Mesenchymal stem cell (in vitro differentiated cells and primary cell): ENCODE results near the gene FKBP11.

Experiments used
- DNase-seq: peaks from one replicate; pipeline ENCODE4 v3.0.0-alpha.2; 2013
- H2AFZ ChIP-seq: one replicate; pipeline ENCODE4 v1.6.1; 2013; ENCODE audit warnings: low read depth, mild to moderate bottlenecking, control low read depth, inconsistent platforms, low read length, moderate library complexity
- H2AK5ac ChIP-seq: 2 replicates; pipeline ENCODE4 v1.6.1; 2013; ENCODE audit warnings: low read length, moderate library complexity, mild to moderate bottlenecking, inconsistent platforms; ENCODE audit not compliant: severe bottlenecking
- H2BK120ac ChIP-seq: one replicate; pipeline ENCODE4 v1.6.1; 2013; ENCODE audit warnings: low read depth, mild to moderate bottlenecking, inconsistent platforms, low read length, moderate library complexity
- H2BK12ac ChIP-seq, 2 experiments: one replicate each; pipeline ENCODE4 v1.6.1; 2013; ENCODE audit warnings: inconsistent platforms in 2 of 2, low read length in 2 of 2, mild to moderate bottlenecking in 2 of 2, moderate library complexity in 2 of 2, control low read depth in 1 of 2
- H2BK15ac ChIP-seq: one replicate; pipeline ENCODE4 v1.6.1; 2013; ENCODE audit warnings: mild to moderate bottlenecking, low read depth, inconsistent platforms; ENCODE audit not compliant: poor library complexity, severe bottlenecking
- H2BK5ac ChIP-seq: 2 replicates; pipeline ENCODE4 v1.6.1; 2013; ENCODE audit warnings: low read depth, mild to moderate bottlenecking, low read length, control low read depth, inconsistent platforms; ENCODE audit not compliant: poor library complexity, severe bottlenecking
- H3K14ac ChIP-seq, 2 experiments: one replicate each; pipeline ENCODE4 v1.6.1; 2013; ENCODE audit warnings: inconsistent platforms in 2 of 2, low read length in 2 of 2, control low read depth in 1 of 2, mild to moderate bottlenecking in 1 of 2, moderate library complexity in 1 of 2
- H3K18ac ChIP-seq, 2 experiments: one replicate each; pipeline ENCODE4 v1.6.1; 2013; ENCODE audit warnings: inconsistent platforms in 2 of 2, low read length in 2 of 2, control low read depth in 1 of 2, low read depth in 1 of 2, mild to moderate bottlenecking in 1 of 2
- H3K23ac ChIP-seq, 2 experiments: one replicate each; pipeline ENCODE4 v1.6.1; 2013; ENCODE audit warnings: inconsistent platforms in 2 of 2, low read length in 2 of 2, mild to moderate bottlenecking in 2 of 2, moderate library complexity in 2 of 2, control low read depth in 1 of 2
- H3K27ac ChIP-seq: 2 replicates; pipeline ENCODE4 v1.5.1; 2013; ENCODE audit warnings: mild to moderate bottlenecking, moderate library complexity, low read length, control low read depth, inconsistent platforms; ENCODE audit not compliant: poor library complexity, severe bottlenecking
- H3K27me3 ChIP-seq, 2 experiments: 2 replicates each; pipeline versions ENCODE4 v1.6.1 to v1.7.0; 2013; ENCODE audit warnings: low read length in 2 of 2, mild to moderate bottlenecking in 2 of 2, moderate library complexity in 2 of 2, control low read depth in 1 of 2, inconsistent platforms in 1 of 2; ENCODE audit not compliant: control insufficient read depth in 1 of 2, insufficient read depth in 1 of 2
- H3K36me3 ChIP-seq, 2 experiments: 2 replicates each; pipeline versions ENCODE4 v1.6.1 to v1.7.0; 2013; ENCODE audit warnings: low read length in 2 of 2, control low read depth in 1 of 2, inconsistent platforms in 1 of 2, low read depth in 1 of 2, mild to moderate bottlenecking in 1 of 2; ENCODE audit not compliant: insufficient read depth in 2 of 2, control insufficient read depth in 1 of 2
- H3K4ac ChIP-seq, 2 experiments: one replicate each; pipeline ENCODE4 v1.6.1; 2013; ENCODE audit warnings: inconsistent platforms in 2 of 2, low read length in 2 of 2, mild to moderate bottlenecking in 2 of 2, moderate library complexity in 2 of 2, control low read depth in 1 of 2, low read depth in 1 of 2
- H3K4me1 ChIP-seq: 2 replicates; pipeline ENCODE4 v1.6.1; 2013; ENCODE audit warnings: low read depth, low read length, control low read depth; ENCODE audit not compliant: control insufficient read depth, insufficient read depth
- H3K4me2 ChIP-seq: 2 replicates; pipeline ENCODE4 v1.6.1; 2013; ENCODE audit warnings: low read length, mild to moderate bottlenecking, inconsistent platforms; ENCODE audit not compliant: poor library complexity, severe bottlenecking
- H3K4me3 ChIP-seq, 2 experiments: 2 replicates each; pipeline versions ENCODE4 v1.5.1 to v1.7.0; 2013; ENCODE audit warnings: low read length in 2 of 2, mild to moderate bottlenecking in 2 of 2, control low read depth in 1 of 2, low read depth in 1 of 2; ENCODE audit not compliant: insufficient read depth in 1 of 2
- H3K79me1 ChIP-seq: replicated peaks from 2 replicates; pipeline ENCODE4 v1.6.1; 2013; ENCODE audit warnings: mild to moderate bottlenecking, control low read depth, low read length, inconsistent platforms; ENCODE audit not compliant: poor library complexity, severe bottlenecking
- H3K9ac ChIP-seq: 2 replicates; pipeline ENCODE4 v1.7.0; 2013; ENCODE audit warnings: mild to moderate bottlenecking, low read length, moderate library complexity
- H3K9me3 ChIP-seq: 2 replicates; pipeline ENCODE4 v1.7.0; 2013; ENCODE audit warnings: mild to moderate bottlenecking, low read length; ENCODE audit not compliant: control insufficient read depth
- H4K8ac ChIP-seq: one replicate; pipeline ENCODE4 v1.6.1; 2013; ENCODE audit warnings: inconsistent platforms, mild to moderate bottlenecking, low read length, moderate library complexity
- H4K91ac ChIP-seq: one replicate; pipeline ENCODE4 v1.6.1; 2013; ENCODE audit warnings: mild to moderate bottlenecking, low read length, inconsistent platforms
- WGBS: methylation state at CpG from one replicate; pipeline ENCODE4 v1.1.7; 2013; ENCODE audit warnings: mixed read lengths; 5-methylcytosine and 5-hydroxymethylcytosine counted together

FKBP11 gene

DNA sequence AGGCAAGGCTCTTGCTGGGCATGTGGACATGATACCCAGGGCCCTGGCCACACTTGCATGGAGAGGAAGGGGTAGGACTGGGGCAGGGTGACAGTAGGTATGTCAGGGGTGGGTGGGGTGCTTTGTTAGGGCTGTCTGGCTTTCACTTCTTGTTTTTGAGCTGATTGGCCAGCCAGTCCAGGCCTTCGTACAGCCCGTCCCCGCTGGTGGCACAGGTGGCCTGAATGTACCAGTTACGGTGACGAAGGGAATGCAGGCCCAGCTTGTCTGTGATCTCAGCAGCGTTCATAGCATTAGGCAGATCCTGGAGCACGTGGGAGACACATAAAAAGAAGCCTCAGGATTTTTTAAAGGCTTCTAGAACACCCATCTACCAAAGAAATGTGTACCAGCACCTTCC lies 13.5 kb upstream of the FKBP11 start:
- DNase-seq: no peak
- WGBS: 95% methylated on average over 7 of the region's 7 CpGs

DNA sequence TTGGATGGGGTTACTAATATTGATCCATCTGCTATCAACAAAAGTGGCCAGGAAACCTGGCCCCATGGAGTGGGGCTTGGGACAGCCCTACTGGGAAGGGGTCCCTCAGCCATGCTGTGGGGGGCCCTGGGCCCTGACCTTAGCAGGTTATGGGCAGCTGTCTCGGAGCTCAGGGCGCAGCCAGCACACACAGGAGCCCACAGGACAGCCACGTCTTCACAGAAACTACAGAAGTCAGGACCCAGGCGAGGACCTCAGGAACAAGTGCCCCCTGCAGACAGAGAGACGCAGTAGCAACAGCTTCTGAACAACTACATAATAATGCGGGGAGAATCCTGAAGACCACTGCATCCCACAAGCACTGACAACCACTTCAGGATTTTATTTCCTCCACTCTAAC lies 11.9 kb upstream of the FKBP11 start:
- no peaks in the 10 kb centered on the region for H3K9me3 ChIP-seq
- H4K91ac ChIP-seq: no peak overlapping the region
- H3K9ac ChIP-seq: no peak overlapping the region
- H3K23ac ChIP-seq: no peak overlapping the region
- no peak overlapping the region for H3K4ac ChIP-seq
- no peak overlapping the region for H3K4me2 ChIP-seq
- no peak overlapping the region for H3K4me3 ChIP-seq
- peaks cover 59% of the 10 kb centered on the region for H3K79me1 ChIP-seq
- WGBS: 88% methylated on average over 5 of the region's 6 CpGs
- no peak overlapping the region for H2BK120ac ChIP-seq
- H2BK5ac ChIP-seq: no peak overlapping the region
- H3K27ac ChIP-seq: no peak overlapping the region
- no peak overlapping the region for H2BK15ac ChIP-seq
- H3K18ac ChIP-seq: no peak overlapping the region
- DNase-seq: no peak
- no peak overlapping the region for H3K14ac ChIP-seq
- no peak overlapping the region for H2BK12ac ChIP-seq
- H3K4me1 ChIP-seq: no peaks in the 10 kb centered on the region
- H4K8ac ChIP-seq: peak overlapping the region; percentile 20
- H2AK5ac ChIP-seq: no peak overlapping the region
- no peak overlapping the region for H2AFZ ChIP-seq
- H3K27me3 ChIP-seq: no peaks in the 10 kb centered on the region
- peaks cover 76 to 91% of the 10 kb centered on the region in 2 experiments for H3K36me3 ChIP-seq

More for the DNA sequence above, 13.5 kb upstream of the FKBP11 start:
- Histone ChIP-seq H2BK15ac (no peak overlapping the region), H2BK120ac (no peak overlapping the region), H3K14ac (no peak overlapping the region), H3K4me1 (no peaks in the 10 kb centered on the region), H2BK5ac (no peak overlapping the region), H3K4ac (no peak overlapping the region), H3K9ac (no peak overlapping the region), H2AFZ (no peak overlapping the region), H3K27me3 (no peaks in the 10 kb centered on the region), H4K91ac (no peak overlapping the region), H3K36me3 (peaks cover 63 to 78% of the 10 kb centered on the region in 2 experiments), H3K27ac (no peak overlapping the region), H3K79me1 (peaks cover 55% of the 10 kb centered on the region), H3K4me3 (no peak overlapping the region), H2BK12ac (no peak overlapping the region), H3K9me3 (no peaks in the 10 kb centered on the region), H3K18ac (no peak overlapping the region), H3K4me2 (no peak overlapping the region), H4K8ac (no peak overlapping the region), H2AK5ac (no peak overlapping the region), H3K23ac (no peak overlapping the region)

DNA sequence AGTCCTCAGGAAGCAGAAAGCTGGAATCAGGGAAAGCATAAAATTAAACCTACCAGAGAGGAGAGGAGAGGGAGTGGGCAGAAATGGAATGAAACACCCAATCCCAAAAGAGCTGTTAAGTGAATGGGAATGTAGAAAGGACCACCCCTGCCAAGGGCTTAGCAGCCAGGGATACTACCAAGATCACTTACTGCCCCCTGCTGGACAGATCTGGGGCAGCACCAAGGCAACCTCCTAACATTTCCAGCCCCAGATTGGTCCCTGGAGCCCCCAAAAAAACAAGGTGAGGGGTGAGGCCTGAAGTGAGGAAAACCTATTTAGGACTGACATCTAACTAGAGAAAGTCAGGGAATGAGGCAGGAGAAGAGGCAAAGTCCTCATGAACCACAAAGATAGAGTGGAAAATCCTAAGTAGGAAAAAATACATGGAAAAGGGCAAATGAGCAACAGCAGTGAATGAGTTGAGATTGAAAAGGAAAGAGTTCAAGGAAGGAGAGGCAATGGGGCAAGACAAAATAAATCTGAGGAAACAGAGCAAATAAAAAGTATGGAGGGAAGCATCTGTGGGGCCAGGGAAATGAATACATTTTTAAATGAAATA lies 11.2 kb upstream of the FKBP11 start:
- Histone ChIP-seq H2BK120ac (no peak overlapping the region), H2AFZ (no peak overlapping the region), H3K23ac (no peak overlapping the region), H3K27ac (no peak overlapping the region), H3K9me3 (no peaks in the 10 kb centered on the region), H2AK5ac (no peak overlapping the region), H4K8ac (no peak overlapping the region), H3K4me2 (no peak overlapping the region), H2BK12ac (no peak overlapping the region), H3K18ac (no peak overlapping the region), H3K27me3 (no peaks in the 10 kb centered on the region), H3K4ac (no peak overlapping the region), H3K14ac (no peak overlapping the region), H2BK5ac (no peak overlapping the region), H3K9ac (no peak overlapping the region), H4K91ac (no peak overlapping the region), H3K79me1 (peaks cover 57% of the 10 kb centered on the region), H2BK15ac (no peak overlapping the region), H3K4me3 (no peak overlapping the region), H3K36me3 (peaks cover 77 to 88% of the 10 kb centered on the region in 2 experiments), H3K4me1 (no peaks in the 10 kb centered on the region)
- peak; percentile 75 for DNase-seq

DNA sequence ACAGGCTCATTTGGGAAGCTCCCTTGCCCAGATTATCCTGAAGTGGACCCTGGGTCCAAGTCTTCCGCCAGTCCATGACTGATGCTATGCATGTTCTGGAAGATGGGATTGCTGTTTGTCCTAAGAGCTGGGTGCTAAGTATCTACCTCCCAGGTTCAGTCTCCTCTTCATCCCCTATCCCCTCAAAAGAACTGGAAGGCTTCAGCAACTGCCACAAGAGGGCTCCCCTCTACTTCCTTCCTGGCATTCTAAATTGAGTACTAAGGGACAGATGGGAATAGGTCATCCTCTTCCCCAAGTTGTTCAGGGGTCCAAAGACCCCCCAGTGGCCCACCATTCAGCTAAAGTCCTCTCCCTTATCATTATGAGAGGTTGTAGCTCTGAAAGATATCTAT lies 9.0 kb upstream of the FKBP11 start:
- no peak overlapping the region for H3K4ac ChIP-seq
- no peak for DNase-seq
- H3K4me2 ChIP-seq: no peak overlapping the region
- no peaks in the 10 kb centered on the region for H3K27me3 ChIP-seq
- no peak overlapping the region for H3K4me3 ChIP-seq
- no CpG with 5 or more reads among the region's 1 CpG for WGBS
- no peak overlapping the region for H4K91ac ChIP-seq
- H2AFZ ChIP-seq: no peak overlapping the region
- H3K9ac ChIP-seq: peak overlapping the region; percentile 17
- no peak overlapping the region for H3K18ac ChIP-seq
- H2BK15ac ChIP-seq: no peak overlapping the region
- H2BK12ac ChIP-seq: no peak overlapping the region
- H3K27ac ChIP-seq: no peak overlapping the region
- peaks cover 69 to 86% of the 10 kb centered on the region in 2 experiments for H3K36me3 ChIP-seq
- H2BK120ac ChIP-seq: no peak overlapping the region
- H3K9me3 ChIP-seq: no peaks in the 10 kb centered on the region
- H2AK5ac ChIP-seq: no peak overlapping the region
- H3K23ac ChIP-seq: no peak overlapping the region
- no peak overlapping the region for H2BK5ac ChIP-seq
- peaks cover 51% of the 10 kb centered on the region for H3K79me1 ChIP-seq
- no peaks in the 10 kb centered on the region for H3K4me1 ChIP-seq
- no peak overlapping the region for H3K14ac ChIP-seq
- no peak overlapping the region for H4K8ac ChIP-seq
